ENCODE results near the gene NVL. TPM values are rescaled to one million over a fixed set of nuclear protein-coding genes. Genes with fewer than 3 reads are reported as not detected.

NVL gene
- total RNA-seq, 1 donor: 22.9 TPM

DNA sequence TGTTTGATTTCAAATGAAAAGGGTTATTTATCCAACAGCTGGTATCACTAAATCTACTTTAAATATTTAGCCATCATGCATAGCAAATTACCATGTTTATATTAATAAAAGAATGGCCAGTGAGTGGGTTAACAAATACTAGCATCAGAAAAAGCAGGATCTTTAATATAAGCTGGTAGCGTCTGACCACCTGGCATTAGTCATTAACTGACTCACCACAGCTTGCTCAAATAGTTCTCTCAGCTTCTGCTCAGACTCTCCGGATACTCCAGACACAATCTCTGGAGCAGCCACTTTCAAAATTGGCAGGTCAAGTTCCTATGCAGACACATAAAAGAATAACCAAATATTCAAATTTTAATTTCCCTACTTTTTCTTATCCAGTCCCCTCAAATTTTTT, 29.6 kb downstream of the NVL start:
- peak; percentile 72 for DNase-seq (ENCODE audit: low read depth)
- TF ChIP-seq CTCF (IDR thresholded peaks at IDR 0.05; ENCODE audit: insufficient read depth, low read depth, low read length): no peak
- H3K4me3 ChIP-seq (ENCODE audit: low read depth, low read length): no peak overlapping the region

- H3K4me3 ChIP-seq (ENCODE audit: low read depth, low read length): no peak overlapping the region
- DNase-seq (ENCODE audit: low read depth): no peak
- TF ChIP-seq CTCF (IDR thresholded peaks at IDR 0.05; ENCODE audit: insufficient read depth, low read depth, low read length): no peak
These were observed 31.3 kb downstream of the NVL start for GRCh38 chr1:224298346-224299330.

- no peak for DNase-seq (ENCODE audit: low read depth)
- no peak overlapping the region for H3K4me3 ChIP-seq (ENCODE audit: low read depth, low read length)
- no peak for TF ChIP-seq CTCF (IDR thresholded peaks at IDR 0.05; ENCODE audit: insufficient read depth, low read depth, low read length)
These were observed 35.2 kb downstream of the NVL start for GRCh38 chr1:224294775-224295174.

DNA sequence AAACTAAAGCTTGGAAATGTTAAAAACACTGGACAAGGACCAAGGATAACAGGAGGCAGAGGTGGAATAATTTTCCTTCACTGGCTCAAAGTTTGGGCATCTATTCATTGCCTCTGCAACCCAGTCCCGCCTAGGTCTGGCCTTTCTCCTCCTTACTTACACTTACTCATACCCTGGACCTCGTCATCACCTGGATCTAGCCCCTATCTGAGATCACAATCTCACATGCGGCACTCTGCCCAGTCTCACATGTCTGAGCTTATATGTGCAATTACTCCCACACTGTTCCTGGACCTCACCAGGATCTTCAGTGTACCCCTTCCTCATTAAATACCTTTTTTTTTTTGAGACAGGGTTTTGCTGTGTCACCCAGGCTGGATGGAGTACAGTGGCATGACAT, 37.6 kb downstream of the NVL start:
- no peak overlapping the region for H3K4me3 ChIP-seq (ENCODE audit: low read depth, low read length)
- no peak for DNase-seq (ENCODE audit: low read depth)
- TF ChIP-seq CTCF (IDR thresholded peaks at IDR 0.05; ENCODE audit: insufficient read depth, low read depth, low read length): no peak

DNA sequence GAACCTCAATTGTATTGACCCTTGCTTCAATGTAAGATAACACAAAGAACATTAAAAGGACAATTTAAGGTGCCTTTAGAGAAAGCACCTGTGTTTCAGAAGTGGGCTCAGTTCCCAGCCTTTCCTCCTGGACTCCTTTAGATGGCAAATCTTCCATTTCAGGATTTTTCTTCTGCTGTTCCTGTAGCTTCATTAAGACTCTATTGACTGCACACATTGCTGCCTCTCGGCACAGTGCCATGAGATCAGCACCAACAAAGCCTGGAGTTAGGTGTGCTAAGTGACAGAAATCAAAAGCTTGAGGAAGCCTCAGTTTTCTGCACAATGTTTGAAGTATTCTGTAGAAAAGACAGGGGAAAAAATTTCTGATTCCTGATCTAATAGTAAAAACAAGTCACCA, 40.6 kb downstream of the NVL start:
- DNase-seq (ENCODE audit: low read depth): no peak
- no peak for TF ChIP-seq CTCF (IDR thresholded peaks at IDR 0.05; ENCODE audit: insufficient read depth, low read depth, low read length)
- no peak overlapping the region for H3K4me3 ChIP-seq (ENCODE audit: low read depth, low read length)

- DNase-seq (ENCODE audit: low read depth): no peak
- no peak for TF ChIP-seq CTCF (IDR thresholded peaks at IDR 0.05; ENCODE audit: insufficient read depth, low read depth, low read length)
- no peak overlapping the region for H3K4me3 ChIP-seq (ENCODE audit: low read depth, low read length)
These were observed 42.3 kb downstream of the NVL start for GRCh38 chr1:224287714-224288113.
